ENCODE measurements around the gene IDH2. TPM values are rescaled to one million over a fixed set of nuclear protein-coding genes. Genes with fewer than 3 reads are reported as not detected.

Gene IDH2
- polyA plus RNA-seq, 1 donor (not counting 4 experiments of a cell fraction or from before 2014, with no cell fraction given) = 27.9 TPM

GRCh38 chr15:90076716-90077115 is 25.6 kb downstream of the IDH2 start:
- no peaks in the 10 kb centered on the region for H3K9me1 ChIP-seq (ENCODE audit: control insufficient read depth, extremely low read depth, insufficient read depth, low read length)
- peaks cover 19% of the 10 kb centered on the region for H3K4me1 ChIP-seq (ENCODE audit: control insufficient read depth, extremely low read depth, insufficient read depth, low read length)
- H3K4me3 ChIP-seq (ENCODE audit: control insufficient read depth in 2 of 3, extremely low read depth in 1 of 3, insufficient read depth in 2 of 3, low read depth in 1 of 3, low read length in 3 of 3) = no peak overlapping the region
- no peak overlapping the region for H3K9ac ChIP-seq (ENCODE audit: control insufficient read depth, extremely low read depth, insufficient read depth, low read length)
- no peaks in the 10 kb centered on the region for H4K20me1 ChIP-seq (ENCODE audit: control insufficient read depth, extremely low read depth, insufficient read depth, low read length)
- H3K27me3 ChIP-seq (ENCODE audit: control insufficient read depth, extremely low read depth, insufficient read depth, low read length) = no peaks in the 10 kb centered on the region
- no peak for FAIRE-seq
- TF ChIP-seq EZH2 (IDR thresholded peaks at IDR 0.05; ENCODE audit: low read length) = no peak
- TF ChIP-seq CTCF (optimal IDR thresholded peaks at IDR 0.05 in 1 of 3, IDR thresholded peaks at IDR 0.05 in 1 of 3, conservative IDR thresholded peaks at IDR 0.05 in 1 of 3; ENCODE audit: extremely low read depth in 1 of 3, insufficient read depth in 2 of 3, low read length in 3 of 3) = no peak
- no peak for DNase-seq (ENCODE audit: low read depth, low spot score)
- H2AFZ ChIP-seq (ENCODE audit: control insufficient read depth, low read length) = no peak overlapping the region
- H3K4me2 ChIP-seq (ENCODE audit: control insufficient read depth, extremely low read depth, insufficient read depth, low read depth, low read length) = no peak overlapping the region
- no peaks in the 10 kb centered on the region for H3K9me3 ChIP-seq (ENCODE audit: control insufficient read depth, low read depth, low read length)
- no peak overlapping the region for H3K27ac ChIP-seq (ENCODE audit: control insufficient read depth, insufficient read depth, low read length)
- H3K79me2 ChIP-seq (ENCODE audit: control insufficient read depth, insufficient read depth, low read length) = no peaks in the 10 kb centered on the region
- dilution Hi-C loops (cut with MboI; ENCODE audit: extremely low pct_ligation_motif_present, low sequenced_read_pairs) = no loop called here
- H3K36me3 ChIP-seq (ENCODE audit: control insufficient read depth in 2 of 2, extremely low read depth in 1 of 2, insufficient read depth in 2 of 2, low read length in 2 of 2) = peaks cover 6 to 32% of the 10 kb centered on the region in 2 experiments

GRCh38 chr15:90075420-90076289 is 26.6 kb downstream of the IDH2 start:
- Histone ChIP-seq H3K4me3 (ENCODE audit: control insufficient read depth in 2 of 3, extremely low read depth in 1 of 3, insufficient read depth in 2 of 3, low read depth in 1 of 3, low read length in 3 of 3) (peak overlapping the region in 2 of 3 experiments; percentile 4 to 16), H3K36me3 (ENCODE audit: control insufficient read depth in 2 of 2, extremely low read depth in 1 of 2, insufficient read depth in 2 of 2, low read length in 2 of 2) (peaks cover 5 to 29% of the 10 kb centered on the region in 2 experiments), H3K79me2 (ENCODE audit: control insufficient read depth, insufficient read depth, low read length) (no peaks in the 10 kb centered on the region), H3K4me1 (ENCODE audit: control insufficient read depth, extremely low read depth, insufficient read depth, low read length) (peaks cover 19% of the 10 kb centered on the region), H3K9ac (ENCODE audit: control insufficient read depth, extremely low read depth, insufficient read depth, low read length) (peak overlapping the region; percentile 53), H3K27me3 (ENCODE audit: control insufficient read depth, extremely low read depth, insufficient read depth, low read length) (no peaks in the 10 kb centered on the region), H3K9me3 (ENCODE audit: control insufficient read depth, low read depth, low read length) (no peaks in the 10 kb centered on the region), H3K4me2 (ENCODE audit: control insufficient read depth, extremely low read depth, insufficient read depth, low read depth, low read length) (peak overlapping the region; percentile 57), H4K20me1 (ENCODE audit: control insufficient read depth, extremely low read depth, insufficient read depth, low read length) (no peaks in the 10 kb centered on the region), H2AFZ (ENCODE audit: control insufficient read depth, low read length) (no peak overlapping the region), H3K27ac (ENCODE audit: control insufficient read depth, insufficient read depth, low read length) (peak overlapping the region; percentile 67), H3K9me1 (ENCODE audit: control insufficient read depth, extremely low read depth, insufficient read depth, low read length) (no peaks in the 10 kb centered on the region)
- DNase-seq (ENCODE audit: low read depth, low spot score) (peak; percentile 81), FAIRE-seq (peak; percentile 82)
- no peak for TF ChIP-seq EZH2 (IDR thresholded peaks at IDR 0.05; ENCODE audit: low read length)
- TF ChIP-seq CTCF (optimal IDR thresholded peaks at IDR 0.05 in 1 of 3, IDR thresholded peaks at IDR 0.05 in 1 of 3, conservative IDR thresholded peaks at IDR 0.05 in 1 of 3; ENCODE audit: extremely low read depth in 1 of 3, insufficient read depth in 2 of 3, low read length in 3 of 3) = no peak
- dilution Hi-C loops (cut with MboI; ENCODE audit: extremely low pct_ligation_motif_present, low sequenced_read_pairs) = no loop called here
